RWPE1 (cell line): ENCODE data around the gene GUCA1C.

ENCODE experiments used
- CTCF ChIA-PET: fragments of 350-600 bp; sonication (Branson Sonifier 250); formaldehyde crosslinking; extraction: SDS; loops from one replicate; lab custom pipeline; 2021; lab: Yijun Ruan, JAX
- POLR2A ChIA-PET: fragments of 400-600 bp; formaldehyde crosslinking; extraction: SDS; loops from one replicate; lab custom pipeline; 2020; ENCODE audit warnings: antibody characterized with exemption; ENCODE audit not compliant: low non-redundant PET; lab: Yijun Ruan, JAX
- DNase-seq: peaks from one replicate; pipeline ENCODE4 v3.0.0; 2012; ENCODE audit warnings: low spot score
- H3K27ac ChIP-seq: fragments of 450-650 bp; 2 replicates; pipeline ENCODE4 v1.5.1; 2017
- TF ChIP-seq, protein P1 (sequence below): fragments of 450-650 bp; conservative IDR thresholded peaks from 2 replicates; pipeline ENCODE4 v1.5.1; 2017; ENCODE audit warnings: low read depth, mild to moderate bottlenecking

Gene GUCA1C

GRCh38 chr3:108972482-108972881 lies 18.8 kb upstream of the GUCA1C start:
- no peak overlapping the region for H3K27ac ChIP-seq
- ChIA-PET POLR2A (no interaction called here), CTCF (no interaction called here)
- DNase-seq, result no peak
- TF ChIP-seq, protein P1, sequence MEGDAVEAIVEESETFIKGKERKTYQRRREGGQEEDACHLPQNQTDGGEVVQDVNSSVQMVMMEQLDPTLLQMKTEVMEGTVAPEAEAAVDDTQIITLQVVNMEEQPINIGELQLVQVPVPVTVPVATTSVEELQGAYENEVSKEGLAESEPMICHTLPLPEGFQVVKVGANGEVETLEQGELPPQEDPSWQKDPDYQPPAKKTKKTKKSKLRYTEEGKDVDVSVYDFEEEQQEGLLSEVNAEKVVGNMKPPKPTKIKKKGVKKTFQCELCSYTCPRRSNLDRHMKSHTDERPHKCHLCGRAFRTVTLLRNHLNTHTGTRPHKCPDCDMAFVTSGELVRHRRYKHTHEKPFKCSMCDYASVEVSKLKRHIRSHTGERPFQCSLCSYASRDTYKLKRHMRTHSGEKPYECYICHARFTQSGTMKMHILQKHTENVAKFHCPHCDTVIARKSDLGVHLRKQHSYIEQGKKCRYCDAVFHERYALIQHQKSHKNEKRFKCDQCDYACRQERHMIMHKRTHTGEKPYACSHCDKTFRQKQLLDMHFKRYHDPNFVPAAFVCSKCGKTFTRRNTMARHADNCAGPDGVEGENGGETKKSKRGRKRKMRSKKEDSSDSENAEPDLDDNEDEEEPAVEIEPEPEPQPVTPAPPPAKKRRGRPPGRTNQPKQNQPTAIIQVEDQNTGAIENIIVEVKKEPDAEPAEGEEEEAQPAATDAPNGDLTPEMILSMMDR, result no peak

- ChIA-PET CTCF (no interaction called here), POLR2A (interaction anchor here (0.5 kb wide), 1 partner anchor 18 kb away, joined by 4 read pairs; no protein-coding TSS in a partner anchor)
- no peak for DNase-seq
- TF ChIP-seq, protein P1, result no peak
- H3K27ac ChIP-seq, result no peak overlapping the region
These were observed 16.9 kb upstream of the GUCA1C start for GRCh38 chr3:108970561-108970960.

DNA sequence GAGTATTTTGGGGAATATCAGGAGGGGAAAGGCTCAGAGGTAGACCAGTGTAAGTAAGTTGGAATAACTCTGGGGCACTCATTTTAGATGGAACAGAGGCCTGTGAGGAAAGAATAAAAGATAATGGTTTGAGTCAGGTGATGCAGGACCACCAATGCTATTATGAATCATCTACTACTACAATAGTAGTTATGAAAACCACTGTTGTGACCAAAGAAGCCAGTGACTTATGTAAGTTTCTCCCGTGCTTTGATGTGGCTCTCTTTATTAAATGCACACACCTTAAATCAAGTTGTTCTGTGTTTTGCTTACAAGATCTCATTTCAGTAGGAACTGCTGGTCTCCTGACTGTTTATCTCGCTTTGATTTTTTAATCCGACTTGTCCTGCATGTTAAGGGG lies 13.1 kb upstream of the GUCA1C start:
- H3K27ac ChIP-seq, result no peak overlapping the region
- TF ChIP-seq, protein P1, result no peak
- ChIA-PET POLR2A (no interaction called here), CTCF (no interaction called here)
- no peak for DNase-seq

DNA sequence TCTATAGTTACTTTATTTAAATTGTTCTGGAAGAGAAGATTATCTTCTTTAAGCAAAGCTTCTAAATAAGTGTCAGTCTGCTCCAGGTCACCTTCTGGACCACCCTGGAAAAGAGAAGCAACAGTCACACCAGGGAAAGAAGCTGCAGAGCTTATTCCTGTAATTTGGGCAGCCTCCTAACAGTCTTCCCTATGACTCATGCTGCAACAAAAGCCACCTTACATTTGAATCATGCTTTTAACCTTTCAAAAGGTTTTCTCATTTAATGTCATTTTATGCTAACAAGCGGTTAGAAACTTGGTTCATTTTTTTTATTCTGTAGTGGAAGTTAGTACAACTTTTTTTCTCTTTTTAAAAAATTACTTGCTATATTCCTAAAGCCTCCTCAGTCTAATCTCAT lies 5.3 kb upstream of the GUCA1C start:
- no peak overlapping the region for H3K27ac ChIP-seq
- TF ChIP-seq, protein P1, result no peak
- ChIA-PET POLR2A (no interaction called here), CTCF (interaction anchor here (0.7 kb wide), 1 partner anchor 19 kb away, joined by 3 read pairs; no protein-coding TSS in a partner anchor)
- peak; percentile 20 for DNase-seq

- POLR2A ChIA-PET, result interaction anchor here (0.6 kb wide), 1 partner anchor 17 kb away, joined by 4 read pairs; no protein-coding TSS in a partner anchor
- H3K27ac ChIP-seq, result no peak overlapping the region
- CTCF ChIA-PET, result interaction anchor here (0.6 to 1.0 kb wide), 2 partner anchors 17 to 70 kb away, joined by 3 to 4 read pairs; no protein-coding TSS in a partner anchor
- TF ChIP-seq, protein P1, result no peak
- peak; percentile 83 for DNase-seq
These were observed 469 bp downstream of the GUCA1C start for GRCh38 chr3:108953210-108953609.

- H3K27ac ChIP-seq, result no peak overlapping the region
- TF ChIP-seq, protein P1, result no peak
- no peak for DNase-seq
- POLR2A ChIA-PET, result interaction anchor here (0.5 kb wide), 1 partner anchor 1583 kb away, joined by 9 read pairs; no protein-coding TSS in a partner anchor
- CTCF ChIA-PET, result no interaction called here
These were observed 1.7 kb downstream of the GUCA1C start for GRCh38 chr3:108951820-108952501.
